Bronchial epithelial cell (primary cell): ENCODE measurements around the gene KCNN1. TPM values are rescaled to one million over a fixed set of nuclear protein-coding genes. Genes with fewer than 3 reads are reported as not detected.

Experiments
- DNase-seq: peaks from one replicate; pipeline ENCODE4 v3.0.0-alpha.2; 2010; ENCODE audit warnings: low read depth
- FAIRE-seq: peaks from 2 replicates; lab custom pipeline; 2011; peaks lifted over from hg19 to GRCh38; lab: Jason Lieb, UNC
- H3K27me3 ChIP-seq: 2 replicates; pipeline ENCODE4 v1.5.1; 2011; ENCODE audit warnings: low read length; ENCODE audit not compliant: control insufficient read depth, insufficient read depth
- H3K36me3 ChIP-seq: 2 replicates; pipeline ENCODE4 v1.5.1; 2011; ENCODE audit warnings: low read length; ENCODE audit not compliant: control insufficient read depth, insufficient read depth
- H3K4me3 ChIP-seq: 2 replicates; pipeline ENCODE4 v1.5.1; 2011; ENCODE audit warnings: mild to moderate bottlenecking, low read depth, low read length, control low read depth
- CTCF ChIP-seq: IDR thresholded peaks from 2 replicates; pipeline ENCODE4 v1.5.1; 2011; ENCODE audit warnings: mild to moderate bottlenecking, moderate library complexity, low read length, control low read depth, inconsistent platforms; ENCODE audit not compliant: insufficient read depth, severe bottlenecking
- total RNA-seq: library from RNA; depleted of rRNA; stranded (reverse); fragments of >200 nt; gene quantifications from 2 replicates; pipeline ENCODE4 v1.2.1, GENCODE V29; 2014

KCNN1 gene
- total RNA-seq, 1 donor from 2014 or later, result not detected

DNA sequence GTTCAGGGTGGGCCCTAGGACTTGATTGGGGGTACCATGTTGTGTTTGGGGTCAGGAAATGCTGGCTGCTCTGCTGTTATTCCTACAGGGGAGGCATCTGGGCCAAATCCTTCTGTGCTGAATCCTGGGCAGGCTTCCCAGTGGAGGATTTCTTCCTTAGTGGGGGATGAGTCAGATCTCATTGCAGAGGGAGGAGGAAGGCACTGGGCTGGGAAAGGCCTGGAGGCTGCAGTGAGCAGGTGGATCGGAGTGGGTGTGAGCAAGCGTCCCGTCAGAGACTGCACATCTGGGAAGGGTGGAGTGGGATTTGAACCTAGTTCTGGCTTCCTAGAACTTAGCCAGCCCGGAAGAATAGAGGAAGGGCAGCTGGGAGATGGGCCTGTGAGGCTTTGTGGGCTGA is 22.6 kb upstream of the KCNN1 start:
- H3K4me3 ChIP-seq, result no peak overlapping the region
- peaks cover 5% of the 10 kb centered on the region for H3K36me3 ChIP-seq
- DNase-seq, result peak; percentile 83
- TF ChIP-seq CTCF, result no peak
- peaks cover 5% of the 10 kb centered on the region for H3K27me3 ChIP-seq
- peak; percentile 99 for FAIRE-seq

- DNase-seq, result no peak
- Histone ChIP-seq H3K36me3 (peaks cover 5% of the 10 kb centered on the region), H3K4me3 (peak overlapping the region; percentile 54), H3K27me3 (peaks cover 29% of the 10 kb centered on the region)
- TF ChIP-seq CTCF, result peak; percentile 7
- no peak for FAIRE-seq
Observed at GRCh38 chr19:17946965-17947784, 19.7 kb upstream of the KCNN1 start.

DNA sequence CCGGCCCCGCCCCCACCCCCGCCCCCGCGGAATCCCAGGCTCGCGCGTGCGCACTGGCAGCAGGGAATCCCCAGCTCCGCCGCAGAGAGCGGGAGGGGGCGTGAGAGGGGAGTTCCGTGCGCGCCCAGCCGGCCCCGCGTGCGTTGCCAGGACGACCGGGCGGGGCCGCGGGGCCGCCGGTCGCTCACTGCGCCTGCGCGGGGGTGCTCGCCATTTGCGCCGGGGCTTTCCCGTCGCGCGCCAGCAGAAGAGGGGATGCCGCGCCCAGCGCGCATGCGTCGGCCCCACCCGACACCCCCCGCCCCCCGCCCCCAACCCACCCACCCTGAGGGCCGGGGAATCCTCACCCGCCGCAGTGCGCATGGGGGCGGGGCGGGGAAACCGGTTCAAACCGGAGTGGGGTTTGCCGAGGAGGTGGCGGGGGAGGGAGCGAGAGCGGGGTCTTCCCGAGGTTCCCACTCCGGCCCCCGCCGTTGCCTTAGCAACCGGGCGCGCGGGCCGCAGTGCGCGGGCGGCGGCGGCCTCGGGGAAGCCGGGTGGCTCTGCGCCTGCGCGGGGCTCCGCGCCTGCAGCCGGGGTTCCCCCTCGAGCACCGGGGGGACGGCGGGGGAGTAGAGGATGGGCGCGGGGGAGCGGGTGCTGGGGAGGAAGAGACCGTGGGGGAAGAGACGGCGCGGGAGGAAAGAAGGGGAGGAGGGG is 18.9 kb upstream of the KCNN1 start:
- DNase-seq (peak; percentile 66), FAIRE-seq (no peak)
- H3K4me3 ChIP-seq, result peak overlapping the region; percentile 54
- TF ChIP-seq CTCF, result no peak
- peaks cover 37% of the 10 kb centered on the region for H3K27me3 ChIP-seq
- peaks cover 2% of the 10 kb centered on the region for H3K36me3 ChIP-seq

- no peak for DNase-seq
- Histone ChIP-seq H3K36me3 (peaks cover 2% of the 10 kb centered on the region), H3K27me3 (peaks cover 42% of the 10 kb centered on the region), H3K4me3 (peak overlapping the region; percentile 54)
- no peak for FAIRE-seq
- no peak for TF ChIP-seq CTCF
Observed at GRCh38 chr19:17948514-17948900, 18.4 kb upstream of the KCNN1 start.

- Histone ChIP-seq H3K36me3 (peaks cover 1% of the 10 kb centered on the region), H3K4me3 (no peak overlapping the region), H3K27me3 (peaks cover 45% of the 10 kb centered on the region)
- DNase-seq, result no peak
- no peak for FAIRE-seq
- no peak for TF ChIP-seq CTCF
Observed at GRCh38 chr19:17948931-17949930, 17.7 kb upstream of the KCNN1 start.
